ENCODE data around the gene RHOD.

RHOD gene

GRCh38 chr11:67076202-67076601, 19.6 kb downstream of the RHOD start:
- TF ChIP-seq RAD21 (IDR thresholded peaks at IDR 0.05; ENCODE audit: low read depth): no peak
- no peak for TF ChIP-seq EP300 (IDR thresholded peaks at IDR 0.05; ENCODE audit: borderline replicate concordance)
- no peak for TF ChIP-seq FOXM1 (IDR thresholded peaks at IDR 0.05; ENCODE audit: borderline replicate concordance, low read depth)
- no peak for TF ChIP-seq TEAD4 (IDR thresholded peaks at IDR 0.05)
- no peak for TF ChIP-seq TAF1 (IDR thresholded peaks at IDR 0.05; ENCODE audit: low read depth)
- no peak for TF ChIP-seq ZBTB7A (IDR thresholded peaks at IDR 0.05; ENCODE audit: low read depth)
- TF ChIP-seq USF1 (IDR thresholded peaks at IDR 0.05): no peak
- no peak for TF ChIP-seq CREB1 (IDR thresholded peaks at IDR 0.05; ENCODE audit: low read depth)
- no peak for TF ChIP-seq REST (IDR thresholded peaks at IDR 0.05; ENCODE audit: low read depth)
- TF ChIP-seq TCF12 (IDR thresholded peaks at IDR 0.05; ENCODE audit: low read depth): no peak
- TF ChIP-seq CEBPB (IDR thresholded peaks at IDR 0.05): no peak
- no peak for TF ChIP-seq MAX (IDR thresholded peaks at IDR 0.05)
- no peak for TF ChIP-seq NFIC (IDR thresholded peaks at IDR 0.05)

GRCh38 chr11:67079065-67079705, 22.5 kb downstream of the RHOD start:
- TF ChIP-seq EP300 (IDR thresholded peaks at IDR 0.05; ENCODE audit: borderline replicate concordance) (no peak), REST (IDR thresholded peaks at IDR 0.05; ENCODE audit: low read depth) (no peak), MAX (IDR thresholded peaks at IDR 0.05) (no peak), TCF12 (IDR thresholded peaks at IDR 0.05; ENCODE audit: low read depth) (no peak), NFIC (IDR thresholded peaks at IDR 0.05) (no peak), TAF1 (IDR thresholded peaks at IDR 0.05; ENCODE audit: low read depth) (no peak), EGR1 (IDR thresholded peaks at IDR 0.05) (no peak), TEAD4 (IDR thresholded peaks at IDR 0.05) (no peak), RAD21 (IDR thresholded peaks at IDR 0.05; ENCODE audit: low read depth) (no peak), YY1 (IDR thresholded peaks at IDR 0.05; ENCODE audit: low read depth) (no peak), CEBPB (IDR thresholded peaks at IDR 0.05) (no peak), USF1 (IDR thresholded peaks at IDR 0.05) (no peak), FOXM1 (IDR thresholded peaks at IDR 0.05; ENCODE audit: borderline replicate concordance, low read depth) (no peak), CREB1 (IDR thresholded peaks at IDR 0.05; ENCODE audit: low read depth) (no peak), ZBTB7A (IDR thresholded peaks at IDR 0.05; ENCODE audit: low read depth) (no peak)

GRCh38 chr11:67082071-67082791, 25.6 kb downstream of the RHOD start:
- TF ChIP-seq TAF1 (IDR thresholded peaks at IDR 0.05; ENCODE audit: low read depth) (no peak), NFIC (IDR thresholded peaks at IDR 0.05) (peak; percentile 67), RAD21 (IDR thresholded peaks at IDR 0.05; ENCODE audit: low read depth) (peak; percentile 21; the same call in 1 of the 2 replicates), TCF12 (IDR thresholded peaks at IDR 0.05; ENCODE audit: low read depth) (no peak)

- TF ChIP-seq CEBPB (IDR thresholded peaks at IDR 0.05) (no peak), NFIC (IDR thresholded peaks at IDR 0.05) (no peak), YY1 (IDR thresholded peaks at IDR 0.05; ENCODE audit: low read depth) (no peak), EGR1 (IDR thresholded peaks at IDR 0.05) (no peak), TEAD4 (IDR thresholded peaks at IDR 0.05) (no peak), USF1 (IDR thresholded peaks at IDR 0.05) (no peak), TCF12 (IDR thresholded peaks at IDR 0.05; ENCODE audit: low read depth) (no peak), EP300 (IDR thresholded peaks at IDR 0.05; ENCODE audit: borderline replicate concordance) (no peak), TAF1 (IDR thresholded peaks at IDR 0.05; ENCODE audit: low read depth) (no peak), REST (IDR thresholded peaks at IDR 0.05; ENCODE audit: low read depth) (no peak), FOXM1 (IDR thresholded peaks at IDR 0.05; ENCODE audit: borderline replicate concordance, low read depth) (no peak), ZBTB7A (IDR thresholded peaks at IDR 0.05; ENCODE audit: low read depth) (no peak)
Measured at GRCh38 chr11:67083786-67084366, 27.2 kb downstream of the RHOD start.
